ENCODE data around the gene DIRAS1. TPM values are rescaled to one million over a fixed set of nuclear protein-coding genes. Genes with fewer than 3 reads are reported as not detected.

The DIRAS1 gene
- total RNA-seq, 1 experiment from 2014 or later, result 7.8 TPM

- H4K20me1 ChIP-seq (ENCODE audit: control insufficient read depth, insufficient read depth, insufficient read length), result no peaks in the 10 kb centered on the region
- no peak overlapping the region for H2BK5ac ChIP-seq (ENCODE audit: insufficient read length, low read length)
- no peak overlapping the region for H3K4me2 ChIP-seq (ENCODE audit: insufficient read depth, insufficient read length, low read length)
- H3K23me2 ChIP-seq (ENCODE audit: insufficient read length, low read depth, low read length, poor library complexity, severe bottlenecking), result no peaks in the 10 kb centered on the region
- no peak overlapping the region for H3K9ac ChIP-seq (ENCODE audit: extremely low read depth, insufficient read length, low read length)
- no peaks in the 10 kb centered on the region for H3K79me1 ChIP-seq (ENCODE audit: insufficient read depth, low read depth, low read length, poor library complexity, severe bottlenecking)
- no peaks in the 10 kb centered on the region for H3K79me2 ChIP-seq (ENCODE audit: insufficient read depth, low read length)
- H3K4me3 Mint-ChIP-seq, result no peak overlapping the region
- no peak overlapping the region for H3T11ph ChIP-seq (ENCODE audit: low read length)
- H2AK5ac ChIP-seq (ENCODE audit: insufficient read length, low read length), result no peak overlapping the region
- no peak overlapping the region for H3K27ac Mint-ChIP-seq
- no peaks in the 10 kb centered on the region for H3K4me1 ChIP-seq (ENCODE audit: insufficient read depth, low read length)
- no peaks in the 10 kb centered on the region for H3K27me3 ChIP-seq (ENCODE audit: insufficient read depth, low read length)
- no peak overlapping the region for H4K91ac ChIP-seq (ENCODE audit: insufficient read length, low read depth, low read length)
- no peak overlapping the region for H2BK12ac ChIP-seq (ENCODE audit: insufficient read length, low read depth, low read length)
- H3K27me3 Mint-ChIP-seq (ENCODE audit: low read depth), result peaks cover 5% of the 10 kb centered on the region
- no peak for TF ChIP-seq CTCF (conservative IDR thresholded peaks at IDR 0.05)
- H3K23ac ChIP-seq (ENCODE audit: insufficient read length, low read depth, low read length), result no peak overlapping the region
- no peak for DNase-seq
- no CpG with 5 or more reads among the region's 9 CpGs for WGBS (ENCODE audit: extremely low coverage, insufficient read length, low lambda C conversion rate)
- H3K4me1 Mint-ChIP-seq, result no peaks in the 10 kb centered on the region
- no peak overlapping the region for H2BK120ac ChIP-seq (ENCODE audit: low read depth, low read length, poor library complexity, severe bottlenecking)
- H3K36me3 Mint-ChIP-seq (ENCODE audit: insufficient read depth in 1 of 3, low read depth in 3 of 3), result peaks cover 2 to 11% (median 4%) of the 10 kb centered on the region in 3 experiments; a peak in 5 of 7 replicates
- no peak overlapping the region for H3K56ac ChIP-seq (ENCODE audit: insufficient read length, low read depth, low read length)
- H2BK15ac ChIP-seq (ENCODE audit: low read depth, low read length), result no peak overlapping the region
- no peak overlapping the region for H3K4ac ChIP-seq (ENCODE audit: low read depth, low read length)
- H3K27ac ChIP-seq (ENCODE audit: insufficient read length, low read depth, low read length), result no peak overlapping the region
- no peak overlapping the region for H3K14ac ChIP-seq (ENCODE audit: insufficient read depth, low read length)
- H2AFZ ChIP-seq (ENCODE audit: low read length), result no peak overlapping the region
- H3K9me3 Mint-ChIP-seq, result peaks cover 18 to 20% of the 10 kb centered on the region in 2 experiments
- no peak overlapping the region for H2BK20ac ChIP-seq (ENCODE audit: low read depth, low read length, poor library complexity, severe bottlenecking)
- H4K8ac ChIP-seq (replicated peaks; ENCODE audit: insufficient read length, low read depth, low read length), result no peak overlapping the region
- H3K9me3 ChIP-seq (ENCODE audit: control insufficient read depth, low read depth, low read length), result peaks cover 5% of the 10 kb centered on the region
- no peak overlapping the region for H3K18ac ChIP-seq (ENCODE audit: insufficient read length, low read depth, low read length)
- H4K5ac ChIP-seq (ENCODE audit: insufficient read length, low read depth, low read length), result no peak overlapping the region
Measured at GRCh38 chr19:2666344-2666994, 54.7 kb downstream of the DIRAS1 start.

All from H9 (cell line).